IMR-90 (cell line): ENCODE data around the gene RFX5. TPM values are rescaled to one million over a fixed set of nuclear protein-coding genes. Genes with fewer than 3 reads are reported as not detected.
A peak's percentile ranks its signal among the peaks of the same experiment; 100 is the strongest.

Source experiments
- ATAC-seq: fragments of 200-7000 bp; cut with Tn5 transposase; 2 replicates; pipeline ENCODE4 v1.9.1; 2020; ENCODE audit warnings: low read depth, mild to moderate bottlenecking, moderate library complexity
- BruUV-seq: library from RNA; stranded (reverse); fragments of 400-500 nt; replicated peaks from 2 replicates; lab custom pipeline; 2021; lab: Mats Ljungman, UMichigan
- CTCF ChIA-PET: fragments of 300-600 bp; formaldehyde crosslinking; extraction: SDS; loops from one replicate; lab custom pipeline; 2021; ENCODE audit warnings: antibody characterized with exemption; lab: Yijun Ruan, JAX
- POLR2A ChIA-PET: fragments of 300-600 bp; sonication (Branson Sonifier 250); formaldehyde crosslinking; loops from one replicate; lab custom pipeline; 2022; ENCODE audit warnings: antibody characterized with exemption; ENCODE audit not compliant: unreplicated experiment; lab: Charles Lee
- DNase-seq: peaks from one replicate; pipeline ENCODE4 v3.0.0; 2013
- H2AFZ ChIP-seq: replicated peaks from 2 replicates; pipeline ENCODE3; 2013; ENCODE audit warnings: low read length, mild to moderate bottlenecking; ENCODE audit not compliant: poor library complexity
- H2AK5ac ChIP-seq: 2 replicates; pipeline ENCODE4 v1.6.1; 2013; ENCODE audit warnings: low read depth, low read length, inconsistent platforms
- H2AK9ac ChIP-seq: replicated peaks from 2 replicates; pipeline ENCODE3; 2013; ENCODE audit warnings: mild to moderate bottlenecking, low read depth, low read length, moderate library complexity; ENCODE audit not compliant: poor library complexity
- H2BK120ac ChIP-seq: 2 replicates; pipeline ENCODE4 v1.6.1; 2013; ENCODE audit warnings: low read depth, low read length, inconsistent platforms
- H2BK15ac ChIP-seq: 3 replicates; pipeline ENCODE4 v1.6.1; 2013; ENCODE audit warnings: low read depth, low read length, inconsistent platforms
- H2BK20ac ChIP-seq: 2 replicates; pipeline ENCODE4 v1.6.1; 2013; ENCODE audit warnings: low read depth, mild to moderate bottlenecking, inconsistent platforms, low read length, moderate library complexity
- H2BK5ac ChIP-seq: 2 replicates; pipeline ENCODE4 v1.6.1; 2013; ENCODE audit warnings: mild to moderate bottlenecking, low read depth, low read length, inconsistent platforms; ENCODE audit not compliant: poor library complexity, severe bottlenecking
- H3K14ac ChIP-seq: replicated peaks from 2 replicates; pipeline ENCODE4 v1.6.1; 2013; ENCODE audit warnings: low read depth, low read length, inconsistent platforms
- H3K18ac ChIP-seq: 2 replicates; pipeline ENCODE4 v1.6.1; 2013; ENCODE audit warnings: low read depth, low read length, control low read depth
- H3K23ac ChIP-seq: 2 replicates; pipeline ENCODE4 v1.6.1; 2013; ENCODE audit warnings: low read depth, low read length, inconsistent platforms
- H3K27ac ChIP-seq: 2 replicates; pipeline ENCODE4 v1.5.1; 2013; ENCODE audit warnings: mild to moderate bottlenecking, control low read depth, low read length; ENCODE audit not compliant: insufficient read depth
- H3K27me3 ChIP-seq: 2 replicates; pipeline ENCODE4 v1.6.1; 2013; ENCODE audit warnings: low read length; ENCODE audit not compliant: control insufficient read depth, insufficient read depth
- H3K36me3 ChIP-seq: 2 replicates; pipeline ENCODE4 v1.6.1; 2013; ENCODE audit warnings: low read length, mixed read lengths; ENCODE audit not compliant: control insufficient read depth, insufficient read depth
- H3K4ac ChIP-seq: 2 replicates; pipeline ENCODE4 v1.6.1; 2013; ENCODE audit warnings: low read depth, low read length, inconsistent platforms
- H3K4me1 ChIP-seq: 2 replicates; pipeline ENCODE4 v1.6.1; 2013; ENCODE audit warnings: low read length, mixed read lengths; ENCODE audit not compliant: control insufficient read depth, insufficient read depth
- H3K4me2 ChIP-seq: 2 replicates; pipeline ENCODE4 v1.6.1; 2013; ENCODE audit warnings: low read depth, mild to moderate bottlenecking, control low read depth, low read length, moderate library complexity
- H3K4me3 ChIP-seq: 2 replicates; pipeline ENCODE4 v1.5.1; 2013; ENCODE audit warnings: low read depth, mild to moderate bottlenecking, control low read depth, low read length, moderate library complexity; ENCODE audit not compliant: insufficient read depth
- H3K56ac ChIP-seq: 2 replicates; pipeline ENCODE4 v1.6.1; 2013; ENCODE audit warnings: low read length, inconsistent platforms; ENCODE audit not compliant: insufficient read depth; ENCODE audit errors: extremely low read depth
- H3K79me1 ChIP-seq, 2 experiments: 2 replicates each; pipeline ENCODE4 v1.6.1; 2013; ENCODE audit warnings: low read length in 2 of 2, inconsistent platforms in 1 of 2, low read depth in 1 of 2
- H3K9ac ChIP-seq: 2 replicates; pipeline ENCODE4 v1.6.1; 2013; ENCODE audit warnings: low read depth, low read length, control low read depth
- H3K9me1 ChIP-seq: 2 replicates; pipeline ENCODE4 v1.6.1; 2013; ENCODE audit warnings: low read length, inconsistent platforms; ENCODE audit not compliant: insufficient read depth
- H3K9me3 ChIP-seq: 2 replicates; pipeline ENCODE4 v1.6.1; 2013; ENCODE audit warnings: low read length; ENCODE audit not compliant: control insufficient read depth, insufficient read depth
- H4K20me1 ChIP-seq: 2 replicates; pipeline ENCODE4 v1.6.1; 2013; ENCODE audit warnings: low read length, inconsistent platforms; ENCODE audit not compliant: insufficient read depth
- H4K5ac ChIP-seq: 2 replicates; pipeline ENCODE4 v1.6.1; 2013; ENCODE audit warnings: mild to moderate bottlenecking, low read depth, low read length, control low read depth
- H4K8ac ChIP-seq, 2 experiments: 2 replicates each; pipeline ENCODE4 v1.6.1; 2013; ENCODE audit warnings: low read depth in 2 of 2, low read length in 2 of 2, control low read depth in 1 of 2, inconsistent platforms in 1 of 2
- H4K91ac ChIP-seq: 2 replicates; pipeline ENCODE4 v1.6.1; 2013; ENCODE audit warnings: low read depth, low read length, inconsistent platforms; ENCODE audit not compliant: insufficient read depth
- BHLHE40 ChIP-seq: fragments of 150-350 bp; IDR thresholded peaks from 2 replicates; pipeline ENCODE4 v1.6.1; 2016; ENCODE audit warnings: mild to moderate bottlenecking, low read depth, low read length
- CEBPB ChIP-seq: IDR thresholded peaks from 2 replicates; pipeline ENCODE4 v1.6.1; 2012; ENCODE audit warnings: low read depth, low read length, improper control_type of control experiment
- CHD1 ChIP-seq: IDR thresholded peaks from 2 replicates; pipeline ENCODE4 v1.6.1; 2012; ENCODE audit warnings: low read depth, low read length, improper control_type of control experiment
- CTCF ChIP-seq: conservative IDR thresholded peaks from 2 replicates; pipeline ENCODE4 v1.5.1; 2012; ENCODE audit warnings: mild to moderate bottlenecking, low read depth, low read length, improper control_type of control experiment
- ELK1 ChIP-seq: fragments of 150-350 bp; IDR thresholded peaks from 2 replicates; pipeline ENCODE4 v1.6.1; 2016; ENCODE audit warnings: low read depth, mild to moderate bottlenecking, low read length, moderate library complexity, borderline replicate concordance
- FOS ChIP-seq: fragments of 150-350 bp; IDR thresholded peaks from 2 replicates; pipeline ENCODE4 v1.6.1; 2016; ENCODE audit warnings: low read depth, low read length
- MAFK ChIP-seq: IDR thresholded peaks from 2 replicates; pipeline ENCODE4 v1.6.1; 2012; ENCODE audit warnings: low read depth, low read length, improper control_type of control experiment
- MXI1 ChIP-seq: IDR thresholded peaks from 2 replicates; pipeline ENCODE4 v1.6.1; 2012; ENCODE audit warnings: low read depth, mild to moderate bottlenecking, low read length, moderate library complexity, borderline replicate concordance
- NFE2L2 ChIP-seq: fragments of 150-350 bp; IDR thresholded peaks from 2 replicates; pipeline ENCODE4 v1.6.1; 2016; ENCODE audit warnings: low read depth, mild to moderate bottlenecking, low read length
- POLR2A ChIP-seq: IDR thresholded peaks from 2 replicates; pipeline ENCODE4 v1.6.1; 2012; ENCODE audit warnings: mild to moderate bottlenecking, low read depth, low read length
- RAD21 ChIP-seq: IDR thresholded peaks from 2 replicates; pipeline ENCODE4 v1.6.1; 2012; ENCODE audit warnings: low read length, improper control_type of control experiment
- RCOR1 ChIP-seq: IDR thresholded peaks from 2 replicates; pipeline ENCODE4 v1.6.1; 2012; ENCODE audit warnings: mild to moderate bottlenecking, low read length, improper control_type of control experiment; ENCODE audit not compliant: insufficient replicate concordance
- RFX5 ChIP-seq: IDR thresholded peaks from 2 replicates; pipeline ENCODE4 v1.8.0; 2012; ENCODE audit warnings: low read depth, mild to moderate bottlenecking, low read length, moderate library complexity
- SMC3 ChIP-seq: fragments of 150-350 bp; IDR thresholded peaks from 2 replicates; pipeline ENCODE4 v1.6.1; 2016; ENCODE audit warnings: low read depth, mild to moderate bottlenecking, antibody characterized with exemption, low read length, moderate library complexity
- USF2 ChIP-seq: fragments of 150-350 bp; IDR thresholded peaks from 2 replicates; pipeline ENCODE4 v1.6.1; 2017; ENCODE audit warnings: mild to moderate bottlenecking, antibody characterized with exemption, low read length, low read depth
- WGBS, 2 experiments: methylation state at CpG; one replicate each; pipeline versions ENCODE4 v1.1.5 to v1.1.7; 2013; ENCODE audit warnings: missing lambda C conversion rate in 2 of 2; ENCODE audit not compliant: insufficient read length in 1 of 2; ENCODE audit errors: extremely low coverage in 2 of 2; 5-methylcytosine and 5-hydroxymethylcytosine counted together
- dilution Hi-C: fragments of 300-500 bp; cut with HindIII; formaldehyde crosslinking; loops from one replicate; pipeline ENCODE4 v1.14.3; 2018; ENCODE audit warnings: low sequenced_read_pairs; ENCODE audit not compliant: unreplicated experiment
- in situ Hi-C: fragments of 300-500 bp; cut with MboI; formaldehyde crosslinking; loops from 3 replicates; pipeline ENCODE4 v1.14.3; 2019; ENCODE audit warnings: low sequenced_read_pairs, inconsistent platforms, mixed read lengths
- intact Hi-C: fragments of 100-400 bp; cut with micrococcal nuclease; formaldehyde crosslinking; loops from 2 replicates; pipeline ENCODE4 v1.10.0; 2022
- polyA plus RNA-seq, 3 experiments: library from polyadenylated mRNA; depleted of rRNA; stranded (reverse); fragments of >200 nt; gene quantifications; 2 replicates each; pipeline ENCODE4 v1.2.3, GENCODE V29; 2012; ENCODE audit warnings: low replicate concordance in 1 of 3
- total RNA-seq: library from RNA; depleted of rRNA; stranded (reverse); fragments of >200 nt; gene quantifications from 2 replicates; pipeline ENCODE4 v1.2.3, GENCODE V29; 2012

The RFX5 gene
- total and polyA plus RNA-seq, 2 of the 4 experiments (the other 2 are of a cell fraction): 29.3 to 44.4 TPM

- in situ Hi-C loops: loop anchor here (25.0 kb wide), 1 partner anchor 676 kb away; the partner anchor contains the start of gene S100A10
- no peak for TF ChIP-seq MAFK
- TF ChIP-seq NFE2L2: no peak
- no peak for TF ChIP-seq CHD1
- no peak for TF ChIP-seq POLR2A
- no peak for TF ChIP-seq CEBPB
- TF ChIP-seq ELK1: no peak
- no peak for TF ChIP-seq BHLHE40
- no peak for TF ChIP-seq FOS
- TF ChIP-seq USF2: no peak
- TF ChIP-seq RFX5: no peak
- TF ChIP-seq RCOR1: no peak
- TF ChIP-seq CTCF: no peak
- no peak for TF ChIP-seq MXI1
- no peak for TF ChIP-seq RAD21
- no peak for TF ChIP-seq SMC3
These were observed 36.0 kb downstream of the RFX5 start for GRCh38 chr1:151311011-151311410.

More at GRCh38 chr1:151311011-151311410, 36.0 kb downstream of the RFX5 start:
- peak overlapping the region; percentile 73; the same call in 1 of the 2 replicates for H3K23ac ChIP-seq
- H2AK5ac ChIP-seq: peak overlapping the region; percentile 96
- peaks cover 39% of the 10 kb centered on the region for H3K4me1 ChIP-seq
- no peak overlapping the region for H3K18ac ChIP-seq
- dilution Hi-C loops: no loop called here
- H3K9me3 ChIP-seq: no peaks in the 10 kb centered on the region
- peak overlapping the region; percentile 56 for H2BK5ac ChIP-seq
- H2BK20ac ChIP-seq: no peak overlapping the region
- H4K91ac ChIP-seq: 0 out of 2 replicates have a peak overlapping the region, but pooled peaks have one; percentile 13
- no peak overlapping the region for H4K5ac ChIP-seq
- H3K4ac ChIP-seq: peak overlapping the region; percentile 55
- DNase-seq (peak; percentile 19), ATAC-seq (no peak)
- H3K36me3 ChIP-seq: peaks cover 46% of the 10 kb centered on the region
- CTCF ChIA-PET: interaction anchor here (1.4 to 1.9 kb wide), 2 partner anchors 10 to 30 kb away, joined by 8 to 12 read pairs; no protein-coding TSS in a partner anchor
- H3K9me1 ChIP-seq: peaks cover 53% of the 10 kb centered on the region
- peak overlapping the region; percentile 11; the same call in 1 of the 2 replicates for H3K56ac ChIP-seq
- peak overlapping the region; percentile 20; the same call in 1 of the 2 replicates for H3K9ac ChIP-seq
- peak overlapping the region; percentile 46 for H3K27ac ChIP-seq
- POLR2A ChIA-PET: interaction anchor here (1.0 to 1.2 kb wide), 3 partner anchors 10 to 88 kb away, joined by 3 to 4 read pairs (median 4); partner anchors contain the start of gene PSMB4
- no TSS peak for BruUV-seq
- peaks cover 46% of the 10 kb centered on the region for H4K20me1 ChIP-seq
- peak overlapping the region; percentile 38; the same call in 1 of the 2 replicates for H2BK120ac ChIP-seq
- no peak overlapping the region for H3K4me3 ChIP-seq
- no peak overlapping the region for H2AFZ ChIP-seq
- no peaks in the 10 kb centered on the region for H3K27me3 ChIP-seq
- 67% methylated on average over 1 of the region's 4 CpGs; no CpG with 5 or more reads in 1 of the 2 experiments for WGBS, 2 experiments
- peak overlapping the region; percentile 26; the same call in 1 of the 2 replicates for H3K14ac ChIP-seq
- H3K79me1 ChIP-seq: peaks cover 44 to 87% of the 10 kb centered on the region in 2 experiments
- H3K4me2 ChIP-seq: peak overlapping the region; percentile 6; the same call in 1 of the 2 replicates
- H2BK15ac ChIP-seq: no peak overlapping the region
- no peak overlapping the region for H2AK9ac ChIP-seq
- H4K8ac ChIP-seq: 0 out of 4 replicates have a peak overlapping the region, but pooled peaks of 1 of the 2 experiments have one; percentile 1
- intact Hi-C loops: loop anchor here (1.0 kb wide), 1 partner anchor 16 kb away; the partner anchor contains the start of gene PI4KB
